GM18505 (cell line): ENCODE results near the gene SORCS3.
"Not testable (repeated sequence)": the region's sequence is repeated elsewhere in the genome, so short reads cannot be mapped to it uniquely, and the experiment has no call there.

Experiments used
- ATAC-seq: cut with Tn5 transposase; IDR thresholded peaks from one replicate; pipeline ENCODE4 v1.9.1; 2021; ENCODE audit not compliant: unreplicated experiment
- POLR2A ChIP-seq: IDR thresholded peaks from 4 replicates; pipeline ENCODE4 v1.6.1; 2011; ENCODE audit warnings: borderline replicate concordance; ENCODE audit not compliant: insufficient read depth, insufficient read length; ENCODE audit errors: extremely low read depth

SORCS3 gene

GRCh38 chr10:104663563-104663962, 22.5 kb downstream of the SORCS3 start:
- no peak for ATAC-seq
- no peak for TF ChIP-seq POLR2A

GRCh38 chr10:104664205-104664604, 23.1 kb downstream of the SORCS3 start:
- TF ChIP-seq POLR2A: no peak
- no peak for ATAC-seq

- ATAC-seq: no peak
These were observed 24.1 kb downstream of the SORCS3 start for GRCh38 chr10:104665174-104665573.

GRCh38 chr10:104666106-104666505, 25.0 kb downstream of the SORCS3 start:
- no peak for TF ChIP-seq POLR2A
- no peak for ATAC-seq

More at GRCh38 chr10:104665174-104665573, 24.1 kb downstream of the SORCS3 start:
- TF ChIP-seq POLR2A: no peak

GRCh38 chr10:104676874-104677273, 35.8 kb downstream of the SORCS3 start:
- ATAC-seq: no peak
- no peak for TF ChIP-seq POLR2A

- no peak for ATAC-seq
- no peak for TF ChIP-seq POLR2A
These were observed 37.6 kb downstream of the SORCS3 start for GRCh38 chr10:104678658-104679057.

GRCh38 chr10:104680467-104681401, 39.6 kb downstream of the SORCS3 start:
- no peak for ATAC-seq
- no peak for TF ChIP-seq POLR2A

- no peak for TF ChIP-seq POLR2A
- ATAC-seq: no peak
These were observed 40.4 kb downstream of the SORCS3 start for GRCh38 chr10:104681485-104681884.

- TF ChIP-seq POLR2A: no peak
- no peak for ATAC-seq
These were observed 42.5 kb downstream of the SORCS3 start for GRCh38 chr10:104683567-104683966.

GRCh38 chr10:104686829-104687228, 45.7 kb downstream of the SORCS3 start:
- TF ChIP-seq POLR2A: no peak
- ATAC-seq: no peak

GRCh38 chr10:104688251-104689042, 47.4 kb downstream of the SORCS3 start:
- no peak for ATAC-seq
- no peak for TF ChIP-seq POLR2A

- TF ChIP-seq POLR2A: no peak
- ATAC-seq: no peak
These were observed 48.0 kb downstream of the SORCS3 start for GRCh38 chr10:104689105-104689504.

GRCh38 chr10:104689547-104689946, 48.5 kb downstream of the SORCS3 start:
- no peak for TF ChIP-seq POLR2A
- ATAC-seq: no peak

GRCh38 chr10:104690101-104690500, 49.0 kb downstream of the SORCS3 start:
- no peak for ATAC-seq
- no peak for TF ChIP-seq POLR2A

GRCh38 chr10:104690959-104691358, 49.9 kb downstream of the SORCS3 start:
- TF ChIP-seq POLR2A: no peak
- no peak for ATAC-seq

- TF ChIP-seq POLR2A: no peak
- no peak for ATAC-seq
These were observed 53.0 kb downstream of the SORCS3 start for GRCh38 chr10:104694074-104694473.

- not testable (repeated sequence) for ATAC-seq
These were observed 62.2 kb downstream of the SORCS3 start for GRCh38 chr10:104703262-104703661.
